K562 (cell line): ENCODE data around the gene ATL3. TPM values are rescaled to one million over a fixed set of nuclear protein-coding genes. Genes with fewer than 3 reads are reported as not detected.
A peak's percentile ranks its signal among the peaks of the same experiment; 100 is the strongest.

Experiments used
- AFF4 ChIP-seq: sonication (generic); formaldehyde crosslinking; IDR thresholded peaks from 2 replicates; pipeline ENCODE4 v1.8.0; 2023; ENCODE audit warnings: mild to moderate bottlenecking, missing genetic modification reagents
- BCL6 ChIP-seq: fragments of 250-450 bp; sonication (Bioruptor Pico); IDR thresholded peaks from 2 replicates; pipeline ENCODE4 v1.4.0; 2020
- HDAC1 ChIP-seq, 2 experiments: fragments of 450-650 bp; IDR thresholded peaks; 2 replicates each; pipeline ENCODE4 v1.6.1; 2016 to 2017; ENCODE audit warnings: inconsistent platforms in 1 of 2, mild to moderate bottlenecking in 1 of 2, moderate library complexity in 1 of 2
- HLTF ChIP-seq: fragments of 450-650 bp; IDR thresholded peaks from 2 replicates; pipeline ENCODE4 v1.6.1; 2016
- HOMEZ ChIP-seq: fragments of 250-450 bp; sonication (Bioruptor Pico); IDR thresholded peaks from 2 replicates; pipeline ENCODE4 v1.4.0; 2020; ENCODE audit warnings: mild to moderate bottlenecking, moderate library complexity
- JUN ChIP-seq, 2 experiments: sonication (generic) in 1 of 2; formaldehyde crosslinking in 1 of 2; IDR thresholded peaks; 2 replicates each; pipeline versions ENCODE4 v1.6.1 to v1.8.0; 2012 to 2022; ENCODE audit warnings: borderline replicate concordance in 2 of 2, mild to moderate bottlenecking in 2 of 2, improper control_type of control experiment in 1 of 2, low read depth in 1 of 2, low read length in 1 of 2, missing genetic modification reagents in 1 of 2
- NR2C1 ChIP-seq, 2 experiments: fragments of 450-650 bp; IDR thresholded peaks; 2 replicates each; pipeline ENCODE4 v1.6.1; 2017; ENCODE audit warnings: mild to moderate bottlenecking in 2 of 2, antibody characterized with exemption in 1 of 2, inconsistent platforms in 1 of 2, missing compliant biosample characterization in 1 of 2, missing genetic modification characterization in 1 of 2
- PML ChIP-seq: IDR thresholded peaks from 2 replicates; pipeline ENCODE4 v1.6.1; 2012; ENCODE audit warnings: low read length, inconsistent platforms
- SNAPC5 ChIP-seq: fragments of 250-450 bp; sonication (Bioruptor Pico); IDR thresholded peaks from 2 replicates; pipeline ENCODE4 v1.8.0; 2021; ENCODE audit warnings: moderate library complexity, mild to moderate bottlenecking, inconsistent platforms
- SNRNP70 ChIP-seq: fragments of 200-400 bp; formaldehyde crosslinking; optimal IDR thresholded peaks from 2 replicates; pipeline ENCODE3; 2017; ENCODE audit warnings: low read depth, low read length
- XRCC5 ChIP-seq: fragments of 200-400 bp; formaldehyde crosslinking; IDR thresholded peaks from 2 replicates; pipeline ENCODE4 v1.6.1; 2017; ENCODE audit warnings: low read depth, mild to moderate bottlenecking, low read length
- ZBTB2 ChIP-seq: fragments of 450-650 bp; IDR thresholded peaks from 2 replicates; pipeline ENCODE4 v1.6.1; 2016; ENCODE audit warnings: antibody characterized with exemption
- ZNF253 ChIP-seq: fragments of 250-450 bp; sonication (Bioruptor Pico); conservative IDR thresholded peaks from 2 replicates; pipeline ENCODE4 v1.6.1; 2021; ENCODE audit warnings: mild to moderate bottlenecking
- ZNF41 ChIP-seq: fragments of 250-450 bp; sonication (Bioruptor Pico); conservative IDR thresholded peaks from 2 replicates; pipeline ENCODE4 v1.4.0; 2020; ENCODE audit warnings: mild to moderate bottlenecking
- ZNF79 ChIP-seq: fragments of 250-450 bp; sonication (Bioruptor Pico); IDR thresholded peaks from 2 replicates; pipeline ENCODE4 v1.4.0; 2020; ENCODE audit warnings: low read depth, mild to moderate bottlenecking, moderate library complexity
- polyA plus RNA-seq, 8 experiments: library from polyadenylated mRNA; depleted of rRNA in 4 of 8; stranded (reverse) in 5 of 8; unstranded in 3 of 8; fragments of >200 nt; fragmentation: Nextera tagmentation in 2 of 8; fragmentation: Illumina TruSeq in 1 of 8; extraction: Ambion mirVana in 2 of 8; extraction: Trizol in 1 of 8; gene quantifications; 2 replicates each; pipeline versions ENCODE4 v1.2.1 to v1.2.3, GENCODE V29; 2011 to 2014; ENCODE audit warnings: inconsistent platforms in 1 of 8, missing spikeins in 1 of 8
- total RNA-seq, 7 experiments: library from RNA; depleted of rRNA in 6 of 7; stranded (reverse); fragments of >200 nt in 6 of 7; fragmentation: Illumina TruSeq in 2 of 7; extraction: Trizol in 2 of 7; gene quantifications; 2 replicates each; pipeline versions ENCODE4 v1.2.1 to v1.2.3, GENCODE V29; 2011 to 2021; ENCODE audit warnings: low replicate concordance in 1 of 7
- TF ChIP-seq, protein P1 (sequence below), 3 experiments: IDR thresholded peaks in 2 of 3; conservative IDR thresholded peaks in 1 of 3; 2 replicates each; pipeline ENCODE4 v1.5.1; 2011 to 2012; ENCODE audit warnings: low read length in 3 of 3, mild to moderate bottlenecking in 3 of 3, control low read depth in 2 of 3, improper control_type of control experiment in 1 of 3, inconsistent platforms in 1 of 3, low read depth in 1 of 3, mixed read lengths in 1 of 3, moderate library complexity in 1 of 3; ENCODE audit not compliant: insufficient read depth in 2 of 3

Gene ATL3
- total and polyA plus RNA-seq, 9 of the 15 experiments (the other 6 are each of a cell fraction or from before 2014, with no cell fraction given) = 18.2 to 39.8 (median 23.9) TPM

GRCh38 chr11:63682066-63683021 lies 11.2 kb upstream of the ATL3 start (continued):
- TF ChIP-seq AFF4 (CRISPR knock-in tag) (peak; percentile 33; the same call in 1 of the 2 replicates), HDAC1 (IDR thresholded peaks at IDR 0.05) (peak in 1 of 2 experiments; percentile 68; a peak in 1 of 4 replicates), JUN (IDR thresholded peaks at IDR 0.05; ENCODE audit: borderline replicate concordance, low read depth, low read length) (no peak), JUN (CRISPR knock-in tag; IDR thresholded peaks at IDR 0.05; ENCODE audit: borderline replicate concordance) (no peak), SNAPC5 (CRISPR knock-in tag) (no peak), XRCC5 (no peak), ZNF253 (no peak), HOMEZ (CRISPR knock-in tag) (no peak), NR2C1 (IDR thresholded peaks at IDR 0.05) (no peak), NR2C1 (tag; IDR thresholded peaks at IDR 0.05) (no peak), HLTF (0 out of 2 replicates have a peak, but pooled peaks have one; percentile 45), ZNF79 (CRISPR knock-in tag) (no peak), BCL6 (CRISPR knock-in tag) (no peak), SNRNP70 (no peak), ZNF41 (CRISPR knock-in tag) (no peak), ZBTB2 (peak; percentile 12; the same call in 1 of the 2 replicates), PML (no peak)
- TF ChIP-seq, protein P1, sequence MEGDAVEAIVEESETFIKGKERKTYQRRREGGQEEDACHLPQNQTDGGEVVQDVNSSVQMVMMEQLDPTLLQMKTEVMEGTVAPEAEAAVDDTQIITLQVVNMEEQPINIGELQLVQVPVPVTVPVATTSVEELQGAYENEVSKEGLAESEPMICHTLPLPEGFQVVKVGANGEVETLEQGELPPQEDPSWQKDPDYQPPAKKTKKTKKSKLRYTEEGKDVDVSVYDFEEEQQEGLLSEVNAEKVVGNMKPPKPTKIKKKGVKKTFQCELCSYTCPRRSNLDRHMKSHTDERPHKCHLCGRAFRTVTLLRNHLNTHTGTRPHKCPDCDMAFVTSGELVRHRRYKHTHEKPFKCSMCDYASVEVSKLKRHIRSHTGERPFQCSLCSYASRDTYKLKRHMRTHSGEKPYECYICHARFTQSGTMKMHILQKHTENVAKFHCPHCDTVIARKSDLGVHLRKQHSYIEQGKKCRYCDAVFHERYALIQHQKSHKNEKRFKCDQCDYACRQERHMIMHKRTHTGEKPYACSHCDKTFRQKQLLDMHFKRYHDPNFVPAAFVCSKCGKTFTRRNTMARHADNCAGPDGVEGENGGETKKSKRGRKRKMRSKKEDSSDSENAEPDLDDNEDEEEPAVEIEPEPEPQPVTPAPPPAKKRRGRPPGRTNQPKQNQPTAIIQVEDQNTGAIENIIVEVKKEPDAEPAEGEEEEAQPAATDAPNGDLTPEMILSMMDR (IDR thresholded peaks at IDR 0.05 in 2 of 3, conservative IDR thresholded peaks at IDR 0.05 in 1 of 3; ENCODE audit: insufficient read depth in 2 of 3, low read depth in 1 of 3, low read length in 3 of 3) = peak in 2 of 3 experiments; percentile 8 to 37; a peak in 3 of 6 replicates
